NCI-H1694 (cell line): ENCODE measurements around the gene HOXA3.

Source experiments
- DNase-seq: peaks from one replicate; lab custom pipeline; 2025; lab: John Stamatoyannopoulos, UW

Gene HOXA3

GRCh38 chr7:27088002-27088922, 64.1 kb downstream of the HOXA3 start:
- no peak for DNase-seq

- DNase-seq: no peak
Observed at GRCh38 chr7:27083646-27084045, 68.7 kb downstream of the HOXA3 start.

GRCh38 chr7:27082171-27082570, 70.2 kb downstream of the HOXA3 start:
- no peak for DNase-seq

GRCh38 chr7:27080844-27081436, 71.4 kb downstream of the HOXA3 start:
- DNase-seq: no peak

- DNase-seq: no peak
Observed at GRCh38 chr7:27079234-27079975, 73.0 kb downstream of the HOXA3 start.

DNA sequence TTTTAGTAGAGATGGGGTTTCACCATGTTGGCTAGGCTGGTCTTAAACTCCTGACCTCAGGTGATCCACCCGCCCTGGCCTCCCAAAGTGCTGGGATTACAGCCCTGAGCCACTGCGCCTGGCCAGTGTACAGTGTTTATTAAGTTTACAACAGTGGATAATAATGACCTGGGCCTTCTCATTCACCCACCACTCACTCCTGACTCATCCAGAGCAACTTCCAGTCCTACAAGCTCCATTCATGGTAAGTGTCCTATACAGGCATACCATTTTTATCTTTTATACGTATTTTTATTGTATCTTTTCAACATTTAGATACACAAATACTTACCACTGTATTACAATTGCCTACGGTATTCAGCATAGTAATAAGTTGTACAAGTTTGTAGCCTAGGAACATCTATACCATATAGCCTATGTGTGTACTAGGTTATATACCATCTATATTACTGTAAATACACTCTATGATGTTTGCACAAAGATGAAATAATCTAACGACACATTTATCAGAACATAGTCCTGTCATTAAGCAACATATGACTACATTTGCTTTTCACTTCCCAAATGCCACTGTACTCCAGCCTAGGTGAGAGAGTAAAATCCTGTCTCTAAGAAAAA, 73.7 kb downstream of the HOXA3 start:
- no peak for DNase-seq

- peak; percentile 20 for DNase-seq
Observed at GRCh38 chr7:27073076-27073475, 79.3 kb downstream of the HOXA3 start.

DNA sequence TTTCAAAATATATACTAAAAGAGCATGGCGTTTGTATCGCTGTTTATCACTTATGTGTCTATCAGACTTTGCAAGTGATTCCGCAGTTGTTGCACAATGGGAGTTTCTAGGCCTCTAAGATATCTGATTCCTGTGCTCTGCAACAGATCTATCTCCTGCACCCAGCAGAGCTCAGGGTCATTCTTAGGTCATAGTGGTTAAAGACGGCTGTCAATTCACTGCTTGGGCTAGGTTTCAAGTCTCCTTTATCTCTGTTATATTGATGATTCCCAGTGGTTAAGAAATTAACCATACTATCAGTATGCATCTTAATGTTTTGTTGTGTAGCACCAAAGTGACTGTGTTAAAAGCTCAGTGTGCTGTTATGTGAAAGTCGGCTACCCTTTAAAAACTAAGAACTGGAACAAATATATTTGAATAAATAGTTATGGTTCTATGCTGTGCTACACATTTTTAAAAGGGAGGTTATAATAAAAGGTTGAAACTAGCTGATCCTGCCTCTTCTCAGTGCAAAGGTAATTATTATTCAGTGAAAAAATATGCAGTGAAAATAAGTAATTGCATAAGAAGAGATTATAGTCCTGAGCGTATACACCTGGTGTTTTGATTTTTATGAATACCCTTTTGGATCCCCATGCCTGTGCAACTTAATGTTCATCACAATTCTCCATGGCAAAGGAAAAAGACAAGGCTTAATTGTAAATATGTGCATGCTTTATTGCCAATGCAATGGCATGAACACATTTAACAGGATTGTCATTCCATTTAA, 80.6 kb downstream of the HOXA3 start:
- DNase-seq: no peak

GRCh38 chr7:27068259-27068658, 84.1 kb downstream of the HOXA3 start:
- no peak for DNase-seq

GRCh38 chr7:27066148-27066547, 86.2 kb downstream of the HOXA3 start:
- no peak for DNase-seq

DNA sequence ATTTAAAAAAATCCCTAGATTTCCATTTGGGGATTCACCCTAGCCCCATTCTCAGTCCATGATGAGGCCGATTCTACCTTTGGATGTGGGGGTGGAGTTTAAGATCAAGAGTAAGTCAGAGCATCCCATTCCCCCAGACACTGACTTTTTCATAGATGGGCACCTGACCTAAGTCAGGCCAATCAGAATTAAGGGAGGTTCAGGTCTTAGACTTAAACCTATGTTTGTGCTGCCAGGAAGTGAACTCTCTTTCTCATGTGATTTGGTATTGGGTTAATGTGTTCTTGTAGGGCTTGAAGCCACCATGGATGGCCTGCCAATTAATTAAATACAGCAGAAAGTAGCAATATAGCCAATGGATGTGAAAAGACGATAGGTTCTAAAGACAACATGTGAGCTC, 86.7 kb downstream of the HOXA3 start:
- no peak for DNase-seq

GRCh38 chr7:27064661-27065060, 87.7 kb downstream of the HOXA3 start:
- DNase-seq: no peak

DNA sequence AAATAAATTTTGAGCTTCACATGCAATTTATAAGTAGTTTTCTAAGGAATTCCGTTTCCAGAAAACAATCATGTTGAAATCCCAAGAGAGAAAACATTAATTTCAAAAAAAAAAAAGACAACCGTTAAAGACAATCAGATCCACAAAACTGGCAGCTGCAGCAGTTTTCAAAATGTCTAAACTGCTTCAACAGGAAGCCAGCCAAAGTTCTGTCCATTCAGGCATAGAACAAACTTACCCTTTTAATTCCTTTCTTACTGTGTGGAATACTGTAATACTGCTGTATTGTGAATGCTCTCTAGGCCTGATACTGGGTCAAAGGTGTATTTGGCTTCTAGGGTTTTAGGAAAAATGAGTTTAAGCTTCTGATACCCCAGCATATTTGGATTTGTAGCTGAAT, 88.2 kb downstream of the HOXA3 start:
- peak; percentile 24 for DNase-seq

- no peak for DNase-seq
Observed at GRCh38 chr7:27062946-27063345, 89.4 kb downstream of the HOXA3 start.
